ENCODE data around the gene LRRC3.

The LRRC3 gene

GRCh38 chr21:44459712-44460440 is 4.6 kb downstream of the LRRC3 start:
- Histone ChIP-seq H2AFZ (ENCODE audit: low read depth, low read length) (no peak overlapping the region), H3K9me3 (ENCODE audit: control insufficient read depth, low read length) (no peaks in the 10 kb centered on the region), H3K9ac (ENCODE audit: low read length) (no peak overlapping the region), H2BK15ac (ENCODE audit: low read depth, poor library complexity, severe bottlenecking) (no peak overlapping the region), H3K18ac (ENCODE audit: low read depth in 1 of 2, low read length in 2 of 2) (no peak overlapping the region), H3K27ac (ENCODE audit: low read length, poor library complexity, severe bottlenecking) (no peak overlapping the region), H4K91ac (ENCODE audit: low read length) (no peak overlapping the region), H3K36me3 (ENCODE audit: control insufficient read depth in 1 of 2, insufficient read depth in 2 of 2, low read depth in 1 of 2, low read length in 2 of 2) (peaks cover 0 to 7% of the 10 kb centered on the region in 2 experiments), H3K27me3 (ENCODE audit: control insufficient read depth in 1 of 2, insufficient read depth in 1 of 2, low read length in 2 of 2) (peaks cover 1 to 12% of the 10 kb centered on the region in 2 experiments), H2BK120ac (ENCODE audit: low read depth, low read length) (no peak overlapping the region), H2BK12ac (ENCODE audit: low read length in 2 of 2) (no peak overlapping the region), H2BK5ac (ENCODE audit: low read depth, low read length, poor library complexity, severe bottlenecking) (no peak overlapping the region), H3K14ac (ENCODE audit: low read length in 2 of 2) (peak overlapping the region in 1 of 2 experiments; percentile 7), H3K79me1 (replicated peaks; ENCODE audit: low read length, poor library complexity, severe bottlenecking) (no peaks in the 10 kb centered on the region), H2AK5ac (ENCODE audit: low read length, severe bottlenecking) (no peak overlapping the region), H4K8ac (ENCODE audit: low read length) (no peak overlapping the region), H3K4me2 (ENCODE audit: low read length, poor library complexity, severe bottlenecking) (no peak overlapping the region), H3K23ac (ENCODE audit: low read length in 2 of 2) (no peak overlapping the region), H3K4me3 (ENCODE audit: insufficient read depth in 1 of 2, low read depth in 1 of 2, low read length in 2 of 2) (no peak overlapping the region), H3K4me1 (ENCODE audit: control insufficient read depth, insufficient read depth, low read depth, low read length) (peaks cover 7% of the 10 kb centered on the region), H3K4ac (ENCODE audit: low read depth in 1 of 2, low read length in 2 of 2) (no peak overlapping the region)
- 92% methylated on average over 14 of the region's 14 CpGs for WGBS
- no peak for DNase-seq

- H3K18ac ChIP-seq (ENCODE audit: low read depth in 1 of 2, low read length in 2 of 2), result no peak overlapping the region
- 93% methylated on average over 6 of the region's 8 CpGs for WGBS
- H3K9ac ChIP-seq (ENCODE audit: low read length), result no peak overlapping the region
- no peak overlapping the region for H2BK12ac ChIP-seq (ENCODE audit: low read length in 2 of 2)
- H2BK5ac ChIP-seq (ENCODE audit: low read depth, low read length, poor library complexity, severe bottlenecking), result no peak overlapping the region
- no peaks in the 10 kb centered on the region for H3K79me1 ChIP-seq (replicated peaks; ENCODE audit: low read length, poor library complexity, severe bottlenecking)
- H2AFZ ChIP-seq (ENCODE audit: low read depth, low read length), result no peak overlapping the region
- H3K27me3 ChIP-seq (ENCODE audit: control insufficient read depth in 1 of 2, insufficient read depth in 1 of 2, low read length in 2 of 2), result peaks cover 0 to 11% of the 10 kb centered on the region in 2 experiments
- H3K23ac ChIP-seq (ENCODE audit: low read length in 2 of 2), result no peak overlapping the region
- H2AK5ac ChIP-seq (ENCODE audit: low read length, severe bottlenecking), result no peak overlapping the region
- no peak overlapping the region for H3K27ac ChIP-seq (ENCODE audit: low read length, poor library complexity, severe bottlenecking)
- H3K4me1 ChIP-seq (ENCODE audit: control insufficient read depth, insufficient read depth, low read depth, low read length), result peaks cover 7% of the 10 kb centered on the region
- H3K4ac ChIP-seq (ENCODE audit: low read depth in 1 of 2, low read length in 2 of 2), result no peak overlapping the region
- H3K4me3 ChIP-seq (ENCODE audit: insufficient read depth in 1 of 2, low read depth in 1 of 2, low read length in 2 of 2), result no peak overlapping the region
- H3K36me3 ChIP-seq (ENCODE audit: control insufficient read depth in 1 of 2, insufficient read depth in 2 of 2, low read depth in 1 of 2, low read length in 2 of 2), result peaks cover 0 to 7% of the 10 kb centered on the region in 2 experiments
- no peak overlapping the region for H2BK120ac ChIP-seq (ENCODE audit: low read depth, low read length)
- H2BK15ac ChIP-seq (ENCODE audit: low read depth, poor library complexity, severe bottlenecking), result no peak overlapping the region
- H4K8ac ChIP-seq (ENCODE audit: low read length), result no peak overlapping the region
- no peak overlapping the region for H3K14ac ChIP-seq (ENCODE audit: low read length in 2 of 2)
- no peaks in the 10 kb centered on the region for H3K9me3 ChIP-seq (ENCODE audit: control insufficient read depth, low read length)
- no peak for DNase-seq
- no peak overlapping the region for H4K91ac ChIP-seq (ENCODE audit: low read length)
- no peak overlapping the region for H3K4me2 ChIP-seq (ENCODE audit: low read length, poor library complexity, severe bottlenecking)
These were observed 5.1 kb downstream of the LRRC3 start for GRCh38 chr21:44460441-44460755.

DNA sequence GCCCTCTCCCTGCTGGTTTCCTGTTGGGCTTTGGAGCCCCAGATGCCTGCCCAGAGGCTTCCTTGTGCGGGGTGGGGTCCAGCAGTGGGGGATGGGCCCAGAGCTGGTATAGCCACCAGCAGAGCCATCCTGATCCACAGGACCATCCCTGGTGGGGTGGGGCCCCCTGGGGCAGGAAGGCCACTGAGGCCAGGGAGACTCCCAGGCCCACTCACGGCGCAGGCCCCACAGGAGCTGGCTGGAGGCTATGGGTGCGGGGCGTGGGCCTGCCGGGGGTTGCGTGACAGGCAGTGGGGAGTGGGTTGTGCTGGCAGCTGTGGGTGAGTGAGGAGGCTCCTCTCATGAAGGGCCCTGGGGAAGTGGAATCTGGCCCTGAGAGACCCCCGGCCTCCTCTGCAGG is 5.7 kb downstream of the LRRC3 start:
- no peak overlapping the region for H3K9ac ChIP-seq (ENCODE audit: low read length)
- 98% methylated on average over 8 of the region's 8 CpGs for WGBS
- H3K27me3 ChIP-seq (ENCODE audit: control insufficient read depth in 1 of 2, insufficient read depth in 1 of 2, low read length in 2 of 2), result peaks cover 0 to 11% of the 10 kb centered on the region in 2 experiments
- H3K23ac ChIP-seq (ENCODE audit: low read length in 2 of 2), result no peak overlapping the region
- H2BK12ac ChIP-seq (ENCODE audit: low read length in 2 of 2), result no peak overlapping the region
- H4K8ac ChIP-seq (ENCODE audit: low read length), result no peak overlapping the region
- H2BK5ac ChIP-seq (ENCODE audit: low read depth, low read length, poor library complexity, severe bottlenecking), result no peak overlapping the region
- no peak overlapping the region for H2BK120ac ChIP-seq (ENCODE audit: low read depth, low read length)
- H3K4ac ChIP-seq (ENCODE audit: low read depth in 1 of 2, low read length in 2 of 2), result no peak overlapping the region
- H3K27ac ChIP-seq (ENCODE audit: low read length, poor library complexity, severe bottlenecking), result no peak overlapping the region
- peaks cover 0 to 7% of the 10 kb centered on the region in 2 experiments for H3K36me3 ChIP-seq (ENCODE audit: control insufficient read depth in 1 of 2, insufficient read depth in 2 of 2, low read depth in 1 of 2, low read length in 2 of 2)
- H3K79me1 ChIP-seq (replicated peaks; ENCODE audit: low read length, poor library complexity, severe bottlenecking), result no peaks in the 10 kb centered on the region
- no peak for DNase-seq
- no peak overlapping the region for H3K4me3 ChIP-seq (ENCODE audit: insufficient read depth in 1 of 2, low read depth in 1 of 2, low read length in 2 of 2)
- no peak overlapping the region for H2AFZ ChIP-seq (ENCODE audit: low read depth, low read length)
- peaks cover 4% of the 10 kb centered on the region for H3K4me1 ChIP-seq (ENCODE audit: control insufficient read depth, insufficient read depth, low read depth, low read length)
- H3K4me2 ChIP-seq (ENCODE audit: low read length, poor library complexity, severe bottlenecking), result no peak overlapping the region
- H3K9me3 ChIP-seq (ENCODE audit: control insufficient read depth, low read length), result no peaks in the 10 kb centered on the region
- H4K91ac ChIP-seq (ENCODE audit: low read length), result no peak overlapping the region
- no peak overlapping the region for H2BK15ac ChIP-seq (ENCODE audit: low read depth, poor library complexity, severe bottlenecking)
- H2AK5ac ChIP-seq (ENCODE audit: low read length, severe bottlenecking), result no peak overlapping the region
- H3K18ac ChIP-seq (ENCODE audit: low read depth in 1 of 2, low read length in 2 of 2), result no peak overlapping the region
- H3K14ac ChIP-seq (ENCODE audit: low read length in 2 of 2), result no peak overlapping the region

- no peak overlapping the region for H3K23ac ChIP-seq (ENCODE audit: low read length in 2 of 2)
- no peak overlapping the region for H3K9ac ChIP-seq (ENCODE audit: low read length)
- no peak overlapping the region for H3K18ac ChIP-seq (ENCODE audit: low read depth in 1 of 2, low read length in 2 of 2)
- no peak overlapping the region for H3K4me3 ChIP-seq (ENCODE audit: insufficient read depth in 1 of 2, low read depth in 1 of 2, low read length in 2 of 2)
- H2AFZ ChIP-seq (ENCODE audit: low read depth, low read length), result no peak overlapping the region
- no peak overlapping the region for H2BK120ac ChIP-seq (ENCODE audit: low read depth, low read length)
- peaks cover 0 to 7% of the 10 kb centered on the region in 2 experiments for H3K36me3 ChIP-seq (ENCODE audit: control insufficient read depth in 1 of 2, insufficient read depth in 2 of 2, low read depth in 1 of 2, low read length in 2 of 2)
- H2AK5ac ChIP-seq (ENCODE audit: low read length, severe bottlenecking), result no peak overlapping the region
- H3K27ac ChIP-seq (ENCODE audit: low read length, poor library complexity, severe bottlenecking), result no peak overlapping the region
- peaks cover 0 to 11% of the 10 kb centered on the region in 2 experiments for H3K27me3 ChIP-seq (ENCODE audit: control insufficient read depth in 1 of 2, insufficient read depth in 1 of 2, low read length in 2 of 2)
- DNase-seq, result no peak
- no peak overlapping the region for H2BK15ac ChIP-seq (ENCODE audit: low read depth, poor library complexity, severe bottlenecking)
- H4K91ac ChIP-seq (ENCODE audit: low read length), result no peak overlapping the region
- H3K4ac ChIP-seq (ENCODE audit: low read depth in 1 of 2, low read length in 2 of 2), result no peak overlapping the region
- no peak overlapping the region for H4K8ac ChIP-seq (ENCODE audit: low read length)
- no peak overlapping the region for H2BK5ac ChIP-seq (ENCODE audit: low read depth, low read length, poor library complexity, severe bottlenecking)
- H3K4me2 ChIP-seq (ENCODE audit: low read length, poor library complexity, severe bottlenecking), result no peak overlapping the region
- WGBS, result 79% methylated on average over 15 of the region's 15 CpGs
- no peak overlapping the region for H3K14ac ChIP-seq (ENCODE audit: low read length in 2 of 2)
- no peaks in the 10 kb centered on the region for H3K79me1 ChIP-seq (replicated peaks; ENCODE audit: low read length, poor library complexity, severe bottlenecking)
- no peak overlapping the region for H2BK12ac ChIP-seq (ENCODE audit: low read length in 2 of 2)
- H3K9me3 ChIP-seq (ENCODE audit: control insufficient read depth, low read length), result no peaks in the 10 kb centered on the region
- H3K4me1 ChIP-seq (ENCODE audit: control insufficient read depth, insufficient read depth, low read depth, low read length), result no peaks in the 10 kb centered on the region
These were observed 6.2 kb downstream of the LRRC3 start for GRCh38 chr21:44461464-44462001.
